Measurements from ENCODE around the gene LORICRIN.

The LORICRIN gene

DNA sequence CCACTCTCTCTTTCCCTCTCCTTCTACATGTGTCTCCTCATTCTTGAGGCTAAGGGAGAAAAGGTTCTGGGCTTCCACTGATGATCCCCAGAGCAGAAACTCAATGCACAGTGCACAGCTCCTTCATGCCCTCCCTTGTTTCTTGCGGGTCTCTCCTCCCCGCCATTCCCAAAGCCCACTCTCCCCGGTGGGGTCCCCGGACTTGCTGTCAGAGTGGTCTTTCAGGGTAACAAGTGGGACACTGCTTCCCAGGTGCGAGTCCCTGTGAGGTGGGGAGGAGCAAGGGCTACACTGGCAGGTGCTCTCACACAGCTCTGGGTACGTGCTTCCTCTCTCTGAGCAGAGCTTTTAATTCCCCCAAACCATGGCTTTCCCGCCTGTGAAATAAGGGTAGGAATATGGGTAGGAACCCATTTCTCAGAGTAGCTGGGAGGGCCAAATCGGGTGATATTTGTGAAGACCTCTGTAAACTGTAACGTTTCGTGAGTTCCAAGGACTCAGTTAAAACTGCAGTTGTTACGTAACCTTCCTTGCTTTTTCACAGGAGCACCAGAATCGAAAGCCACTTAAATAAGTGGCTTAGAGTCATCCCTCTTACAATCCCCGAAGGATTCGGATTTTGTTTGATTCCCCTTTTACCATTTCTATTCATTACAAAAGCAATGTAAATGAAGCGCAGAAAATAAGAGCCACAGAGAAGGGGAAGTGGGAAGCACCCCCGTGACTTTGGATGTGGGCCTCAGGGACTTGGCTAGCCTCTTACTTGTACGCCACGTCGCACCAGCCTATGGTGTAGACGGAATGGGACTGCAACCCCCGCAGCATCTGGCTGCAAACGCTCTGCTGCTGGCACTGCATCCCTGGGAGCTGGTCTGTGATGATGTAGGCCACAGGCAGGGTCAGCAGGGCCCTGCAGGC lies 47.1 kb downstream of the LORICRIN start:
- DNase-seq (ENCODE audit: low spot score), result no peak

DNA sequence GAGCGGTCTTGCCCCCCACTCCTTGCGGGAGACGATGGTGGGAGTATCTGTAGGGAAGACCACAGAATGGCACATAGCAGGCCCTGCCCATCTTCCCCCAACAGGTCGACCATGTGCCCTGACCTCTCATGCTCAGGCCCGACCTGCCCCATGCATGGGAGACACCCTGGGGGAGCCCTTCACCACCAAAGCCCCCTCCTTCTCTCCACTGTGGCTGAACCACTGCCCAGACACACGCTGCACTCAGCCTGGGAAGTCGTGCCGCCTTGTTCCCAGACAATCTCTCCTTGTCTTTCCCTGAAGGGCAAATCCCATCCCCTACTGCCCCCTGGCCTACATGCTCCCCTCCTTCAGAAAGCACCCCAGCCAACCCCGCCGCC lies 47.7 kb downstream of the LORICRIN start:
- no peak for DNase-seq (ENCODE audit: low spot score)

DNA sequence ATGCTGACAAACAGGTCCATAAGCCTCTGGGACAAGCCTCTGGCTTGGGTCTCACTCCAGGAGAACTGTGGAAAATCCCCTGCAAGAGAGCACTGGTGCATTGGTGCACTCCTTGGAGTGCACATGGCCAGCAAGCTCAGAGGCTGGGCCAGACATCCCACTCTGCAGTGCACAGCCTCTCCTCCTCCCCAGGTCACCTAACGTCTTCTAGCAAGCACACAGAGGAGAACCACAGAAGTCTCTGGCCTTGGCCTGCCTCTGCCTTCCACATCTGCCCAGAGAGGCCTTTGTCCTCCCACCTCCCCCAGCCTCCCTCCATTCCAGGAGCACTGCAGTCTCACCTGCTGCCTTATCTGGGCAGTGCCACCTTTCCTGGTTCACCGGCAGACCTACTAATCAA lies 49.1 kb downstream of the LORICRIN start:
- no peak for DNase-seq (ENCODE audit: low spot score)

DNA sequence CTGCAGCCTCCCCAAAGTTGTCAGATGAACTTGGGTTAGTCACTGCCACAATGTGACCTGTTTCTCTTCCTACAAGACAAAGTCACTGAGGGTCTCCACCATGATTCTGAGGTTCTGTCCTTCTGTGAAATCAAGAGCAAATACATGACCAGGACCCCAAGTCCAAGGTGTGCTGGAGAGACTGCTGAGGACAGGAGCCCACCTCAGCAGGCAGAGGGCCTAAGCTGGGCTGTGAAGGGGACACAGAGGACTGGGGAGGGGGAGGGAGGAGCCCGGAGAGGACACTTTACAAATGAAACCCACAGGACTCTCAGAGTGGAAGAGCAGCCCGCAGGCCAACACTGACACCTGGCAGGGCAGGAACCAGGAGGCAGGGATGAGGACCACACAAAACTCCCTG lies 50.0 kb downstream of the LORICRIN start:
- no peak for DNase-seq (ENCODE audit: low spot score)

DNA sequence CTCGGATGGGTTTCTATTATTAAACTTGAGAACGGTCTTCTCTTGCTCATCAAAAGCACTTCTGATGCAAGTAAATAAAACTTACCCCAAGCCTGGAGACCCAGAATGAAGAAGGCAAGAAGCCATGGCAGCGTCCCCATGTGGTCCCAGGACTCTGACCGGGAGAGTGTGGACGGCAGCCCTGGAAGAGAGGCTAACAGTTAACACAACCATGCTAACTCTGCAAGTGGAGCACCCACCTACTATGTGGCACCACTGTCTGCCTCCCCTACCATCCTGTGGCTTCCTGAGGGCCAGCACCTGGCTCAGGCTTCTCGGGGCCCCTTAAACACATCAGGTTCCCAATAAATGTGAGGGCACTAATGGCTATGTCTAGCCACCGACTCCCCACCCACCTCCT lies 51.0 kb downstream of the LORICRIN start:
- DNase-seq (ENCODE audit: low spot score), result no peak

All from RKO (cell line).